Suprapubic skin (tissue), 4 donors: ENCODE data around the gene SNX13. TPM values are rescaled to one million over a fixed set of nuclear protein-coding genes. Genes with fewer than 3 reads are reported as not detected.

ENCODE experiments used
- DNase-seq, 2 donors: peaks; one replicate each; pipeline ENCODE4 v3.0.0-alpha.2; 2019; ENCODE audit warnings: low spot score in 2 of 2
- H3K27ac ChIP-seq: fragments of 200-600 bp; sonication (generic); one replicate; pipeline ENCODE4 v1.5.1; 2019
- H3K27me3 ChIP-seq: fragments of 200-600 bp; sonication (generic); one replicate; pipeline ENCODE4 v1.5.1; 2019
- H3K36me3 ChIP-seq: fragments of 200-600 bp; sonication (generic); one replicate; pipeline ENCODE4 v1.5.1; 2019
- H3K4me1 ChIP-seq: fragments of 200-600 bp; sonication (generic); one replicate; pipeline ENCODE4 v1.5.1; 2019
- H3K4me3 ChIP-seq: fragments of 200-600 bp; sonication (generic); one replicate; pipeline ENCODE4 v1.5.1; 2019; ENCODE audit warnings: mild to moderate bottlenecking
- H3K9me3 ChIP-seq: fragments of 200-600 bp; sonication (generic); one replicate; pipeline ENCODE4 v1.5.1; 2019
- CTCF ChIP-seq, 2 donors: fragments of 200-600 bp in 1 of 2; fragments of 450-650 bp in 1 of 2; sonication (generic) in 1 of 2; IDR thresholded peaks; one replicate each; pipeline ENCODE4 v1.5.1; 2016 to 2019; ENCODE audit warnings: antibody characterized with exemption in 2 of 2, mild to moderate bottlenecking in 1 of 2, moderate library complexity in 1 of 2
- EP300 ChIP-seq: sonication (generic); formaldehyde crosslinking; IDR thresholded peaks from one replicate; pipeline ENCODE4 v1.6.1; 2017; ENCODE audit warnings: antibody characterized with exemption
- POLR2A ChIP-seq, 2 donors: fragments of 450-650 bp; IDR thresholded peaks; one replicate each; pipeline ENCODE4 v1.6.1; 2017; ENCODE audit warnings: antibody characterized with exemption in 2 of 2, mild to moderate bottlenecking in 2 of 2, moderate library complexity in 2 of 2
- POLR2AphosphoS5 ChIP-seq, 3 donors: sonication (generic); formaldehyde crosslinking; IDR thresholded peaks; one replicate each; pipeline ENCODE4 v1.6.1; 2017; ENCODE audit warnings: antibody characterized with exemption in 3 of 3
- WGBS: methylation state at CpG from one replicate; pipeline ENCODE4 v1.1.5; 2018; 5-methylcytosine and 5-hydroxymethylcytosine counted together
- total RNA-seq, 4 donors: library from RNA; depleted of rRNA; stranded (reverse); fragments of >200 nt; gene quantifications; one replicate each; pipeline ENCODE4 v1.1.0, GENCODE V29; 2016

SNX13 gene
- total RNA-seq, 4 donors from 2014 or later: 32.7 to 69.9 (median 59.7) TPM

- peaks cover 41% of the 10 kb centered on the region for H3K4me1 ChIP-seq
- 66% methylated on average over 2 of the region's 2 CpGs for WGBS
Observed at GRCh38 chr7:17934094-17934493, 6.2 kb downstream of the SNX13 start.

GRCh38 chr7:17932770-17933169 is 7.5 kb downstream of the SNX13 start:
- H3K27me3 ChIP-seq: no peaks in the 10 kb centered on the region
- H3K27ac ChIP-seq: no peak overlapping the region
- peaks cover 28% of the 10 kb centered on the region for H3K4me1 ChIP-seq
- TF ChIP-seq CTCF (IDR thresholded peaks at IDR 0.05): no peak
- TF ChIP-seq POLR2AphosphoS5 (IDR thresholded peaks at IDR 0.05): no peak
- TF ChIP-seq POLR2A (IDR thresholded peaks at IDR 0.05): no peak
- TF ChIP-seq EP300: no peak
- no peaks in the 10 kb centered on the region for H3K9me3 ChIP-seq
- H3K36me3 ChIP-seq: no peaks in the 10 kb centered on the region
- DNase-seq: no peak
- H3K4me3 ChIP-seq: no peak overlapping the region
- 94% methylated on average over 2 of the region's 2 CpGs for WGBS

More at GRCh38 chr7:17934094-17934493, 6.2 kb downstream of the SNX13 start:
- no peaks in the 10 kb centered on the region for H3K9me3 ChIP-seq
- no peak for TF ChIP-seq POLR2AphosphoS5 (IDR thresholded peaks at IDR 0.05)
- TF ChIP-seq EP300: no peak
- TF ChIP-seq POLR2A (IDR thresholded peaks at IDR 0.05): no peak
- TF ChIP-seq CTCF (IDR thresholded peaks at IDR 0.05): no peak
- H3K4me3 ChIP-seq: no peak overlapping the region
- no peaks in the 10 kb centered on the region for H3K36me3 ChIP-seq
- DNase-seq: no peak
- H3K27me3 ChIP-seq: no peaks in the 10 kb centered on the region
- H3K27ac ChIP-seq: no peak overlapping the region

- WGBS: 54% methylated on average over 1 of the region's 1 CpG
- Histone ChIP-seq H3K9me3 (no peaks in the 10 kb centered on the region), H3K27ac (no peak overlapping the region), H3K27me3 (no peaks in the 10 kb centered on the region), H3K4me1 (peaks cover 13% of the 10 kb centered on the region), H3K36me3 (no peaks in the 10 kb centered on the region), H3K4me3 (no peak overlapping the region)
- TF ChIP-seq CTCF (IDR thresholded peaks at IDR 0.05): no peak
- TF ChIP-seq EP300: no peak
- no peak for TF ChIP-seq POLR2AphosphoS5 (IDR thresholded peaks at IDR 0.05)
- no peak for TF ChIP-seq POLR2A (IDR thresholded peaks at IDR 0.05)
- no peak for DNase-seq
Observed at GRCh38 chr7:17931069-17931468, 9.2 kb downstream of the SNX13 start.

GRCh38 chr7:17930546-17930945 is 9.7 kb downstream of the SNX13 start:
- Histone ChIP-seq H3K9me3 (no peaks in the 10 kb centered on the region), H3K36me3 (no peaks in the 10 kb centered on the region), H3K4me1 (peaks cover 13% of the 10 kb centered on the region), H3K4me3 (no peak overlapping the region), H3K27me3 (no peaks in the 10 kb centered on the region), H3K27ac (no peak overlapping the region)
- TF ChIP-seq POLR2AphosphoS5 (IDR thresholded peaks at IDR 0.05) (no peak), EP300 (no peak), CTCF (IDR thresholded peaks at IDR 0.05) (no peak), POLR2A (IDR thresholded peaks at IDR 0.05) (no peak)
- WGBS: 97% methylated on average over 2 of the region's 2 CpGs
- no peak for DNase-seq

- no peak for DNase-seq
- WGBS: 87% methylated on average over 5 of the region's 5 CpGs
Observed at GRCh38 chr7:17929647-17930395, 10.5 kb downstream of the SNX13 start.

More at GRCh38 chr7:17929647-17930395, 10.5 kb downstream of the SNX13 start:
- Histone ChIP-seq H3K27ac (no peak overlapping the region), H3K4me1 (peaks cover 14% of the 10 kb centered on the region), H3K4me3 (no peak overlapping the region), H3K9me3 (no peaks in the 10 kb centered on the region), H3K36me3 (no peaks in the 10 kb centered on the region), H3K27me3 (no peaks in the 10 kb centered on the region)
- TF ChIP-seq POLR2AphosphoS5 (IDR thresholded peaks at IDR 0.05) (no peak), EP300 (no peak), CTCF (IDR thresholded peaks at IDR 0.05) (no peak), POLR2A (IDR thresholded peaks at IDR 0.05) (no peak)
